Activated CD8-positive, alpha-beta memory T cell treated with anti-CD3 and anti-CD28 coated beads, Interleukin-2, amount 50 U/mL, for 48 hours (primary cell): Measurements from ENCODE around the gene CD69.
"Not testable (repeated sequence)": the region's sequence is repeated elsewhere in the genome, so short reads cannot be mapped to it uniquely, and the experiment has no call there.

Experiments
- DNase-seq: peaks from one replicate; pipeline ENCODE4 v3.0.0-alpha.2; 2020

The CD69 gene

DNA sequence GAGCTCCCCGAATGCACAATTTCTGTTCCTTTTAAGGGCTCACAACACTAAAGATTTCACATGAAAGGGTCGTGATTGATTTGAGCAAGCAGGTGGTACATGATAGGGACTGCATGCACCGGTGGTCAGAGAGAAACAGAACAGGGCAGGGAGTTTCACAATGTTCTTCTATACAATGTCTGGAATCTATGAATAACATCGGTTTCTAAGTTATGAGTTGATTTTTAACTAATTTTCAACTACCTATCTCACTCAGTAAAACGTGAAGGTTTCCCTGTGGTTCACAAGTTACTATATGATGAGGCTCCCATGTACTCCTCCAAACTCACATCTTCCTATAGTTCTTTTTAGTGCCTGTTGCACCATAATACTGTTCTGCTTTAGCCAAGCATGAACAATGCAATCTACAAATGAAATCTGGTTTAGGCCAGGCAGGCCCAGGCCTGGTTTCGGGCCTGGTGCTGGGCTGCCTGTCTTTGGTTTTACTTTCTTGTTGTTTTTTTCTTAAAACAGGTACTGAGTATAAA, 47.6 kb downstream of the CD69 start:
- DNase-seq: not testable (repeated sequence)

DNA sequence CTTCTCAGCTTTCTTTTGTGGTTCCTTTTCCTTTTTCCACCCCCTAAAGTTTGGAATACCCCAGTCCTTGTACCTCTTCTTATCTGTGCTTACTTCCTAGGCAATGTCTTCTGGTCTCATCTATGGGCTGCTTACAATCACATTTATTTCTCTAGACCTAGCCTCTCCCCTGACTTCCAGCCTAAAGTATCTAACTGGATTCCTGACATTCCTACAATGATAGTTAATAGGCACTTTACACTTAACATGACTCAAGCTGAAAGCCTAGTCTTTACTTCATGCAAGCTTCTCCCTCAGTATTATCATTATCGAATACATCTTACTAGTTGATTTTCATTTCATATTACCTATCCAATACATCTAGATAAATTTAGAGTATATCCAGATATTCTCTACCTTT, 49.0 kb downstream of the CD69 start:
- DNase-seq: no peak

DNA sequence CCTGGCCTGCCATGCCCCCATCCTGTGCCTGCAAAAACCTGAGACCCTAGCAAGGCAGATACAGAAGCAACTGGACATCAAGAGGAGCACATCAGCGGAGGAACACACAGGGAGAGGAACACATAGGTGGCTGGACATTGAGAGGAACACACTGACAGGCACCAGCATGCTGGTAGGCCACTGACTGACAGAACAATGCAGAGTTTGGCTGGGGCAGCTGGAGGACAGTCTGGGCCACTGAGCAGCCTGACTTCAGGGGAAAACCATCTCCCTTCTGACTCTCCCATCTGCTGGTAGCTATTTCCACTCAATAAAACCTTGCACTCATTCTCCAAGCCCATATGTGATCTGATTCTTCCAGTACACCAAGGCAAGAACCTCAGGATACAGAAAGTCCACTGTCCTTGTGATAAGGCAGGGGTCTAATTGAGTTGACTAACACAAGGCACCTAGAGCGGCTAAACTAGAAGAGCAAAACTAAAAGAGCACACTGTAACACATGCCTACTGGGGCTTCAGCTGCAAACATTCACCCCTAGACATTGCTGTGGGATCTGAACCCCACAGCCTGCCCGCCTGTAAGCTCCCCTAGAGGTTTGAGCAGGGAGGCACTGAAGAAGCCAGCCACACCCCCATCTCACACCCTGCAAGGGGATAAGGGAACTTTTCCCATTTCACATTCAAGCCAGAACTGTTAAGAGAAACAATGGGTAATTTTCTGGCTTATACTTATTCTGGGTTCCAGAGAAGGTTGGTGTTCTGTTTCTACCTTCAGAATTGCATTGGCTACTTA, 49.9 kb downstream of the CD69 start:
- no peak for DNase-seq

DNA sequence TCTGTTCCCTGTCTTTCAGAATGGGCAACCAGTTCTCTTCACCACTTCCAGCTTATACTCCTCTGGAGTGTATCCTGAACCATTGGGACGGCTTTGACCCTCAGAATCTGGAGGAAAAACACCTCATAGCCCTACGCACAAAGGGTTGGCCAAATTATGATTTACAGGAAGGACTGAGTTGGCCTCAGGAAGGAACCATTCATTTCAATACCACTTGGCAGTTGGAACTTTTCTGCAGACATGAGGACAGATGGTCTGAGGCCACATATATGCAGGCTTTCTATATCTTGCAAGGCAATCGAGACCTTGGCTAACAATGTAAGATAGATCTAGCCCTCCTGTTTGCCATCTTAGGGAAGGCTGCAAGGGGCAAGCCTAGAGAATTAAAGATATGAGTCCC, 51.8 kb downstream of the CD69 start:
- DNase-seq: no peak

DNA sequence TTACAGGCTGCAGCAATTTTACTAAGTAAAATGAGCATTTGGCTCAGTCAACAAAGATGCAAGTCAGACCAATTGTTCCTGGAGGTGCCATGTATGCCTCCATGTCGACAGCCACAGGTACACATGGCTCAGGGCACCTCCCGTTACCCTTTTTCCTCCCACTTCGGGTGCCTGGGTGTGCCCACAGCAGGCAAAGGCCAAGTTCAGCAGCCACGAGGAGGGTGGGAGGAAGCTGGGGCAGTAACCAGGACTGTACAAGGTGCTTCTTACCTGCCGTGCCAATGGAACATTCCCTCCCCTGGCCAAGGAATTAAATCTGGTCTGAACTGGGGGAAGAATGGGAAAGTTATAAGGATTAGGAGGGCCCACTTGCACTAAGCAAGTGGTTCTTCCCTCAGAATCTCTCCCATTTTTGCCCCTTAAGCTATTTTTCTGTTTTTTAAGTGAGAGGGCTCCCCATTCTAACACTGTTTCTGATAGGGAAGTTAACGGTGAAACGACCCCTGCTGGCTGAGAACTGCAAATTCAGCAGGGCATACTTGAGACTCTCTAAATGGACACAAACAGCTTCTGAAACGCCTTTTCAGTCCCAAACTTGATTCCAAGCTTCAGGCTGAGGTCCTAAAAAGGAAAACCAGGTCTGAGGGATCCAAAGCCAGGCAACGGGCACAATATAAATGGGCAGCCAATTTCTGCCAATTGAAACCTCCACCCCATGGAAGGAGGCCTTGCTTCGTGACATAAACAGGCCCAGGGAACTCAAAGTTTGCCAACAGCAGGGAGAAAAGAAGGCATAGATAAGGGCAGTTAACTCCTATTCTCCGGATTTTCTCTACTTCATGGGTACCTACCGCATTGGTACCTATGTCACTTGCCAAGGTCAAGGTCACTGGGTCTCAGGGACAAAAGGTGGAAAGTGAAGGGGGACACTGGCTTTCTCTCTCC, 52.6 kb downstream of the CD69 start:
- DNase-seq: peak; percentile 76

DNA sequence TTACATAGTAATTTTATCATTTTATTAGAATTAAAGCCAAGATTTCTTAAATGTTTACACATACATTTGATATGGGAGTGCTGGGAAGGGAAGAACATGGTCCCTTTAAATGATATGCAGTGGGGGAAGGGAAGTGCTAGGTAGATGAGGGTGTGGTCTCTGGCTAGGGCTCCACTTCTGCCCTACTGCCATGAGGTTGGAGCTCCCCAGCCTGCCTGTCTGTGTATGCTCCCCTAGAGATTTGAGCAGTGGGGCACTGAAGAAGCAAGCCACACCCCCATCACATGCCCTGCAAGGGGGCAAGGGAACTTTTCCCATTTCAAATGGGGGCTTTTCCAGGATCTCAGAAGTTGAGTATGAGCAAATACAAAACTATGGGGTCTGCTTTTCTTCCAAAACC, 53.3 kb downstream of the CD69 start:
- no peak for DNase-seq

DNA sequence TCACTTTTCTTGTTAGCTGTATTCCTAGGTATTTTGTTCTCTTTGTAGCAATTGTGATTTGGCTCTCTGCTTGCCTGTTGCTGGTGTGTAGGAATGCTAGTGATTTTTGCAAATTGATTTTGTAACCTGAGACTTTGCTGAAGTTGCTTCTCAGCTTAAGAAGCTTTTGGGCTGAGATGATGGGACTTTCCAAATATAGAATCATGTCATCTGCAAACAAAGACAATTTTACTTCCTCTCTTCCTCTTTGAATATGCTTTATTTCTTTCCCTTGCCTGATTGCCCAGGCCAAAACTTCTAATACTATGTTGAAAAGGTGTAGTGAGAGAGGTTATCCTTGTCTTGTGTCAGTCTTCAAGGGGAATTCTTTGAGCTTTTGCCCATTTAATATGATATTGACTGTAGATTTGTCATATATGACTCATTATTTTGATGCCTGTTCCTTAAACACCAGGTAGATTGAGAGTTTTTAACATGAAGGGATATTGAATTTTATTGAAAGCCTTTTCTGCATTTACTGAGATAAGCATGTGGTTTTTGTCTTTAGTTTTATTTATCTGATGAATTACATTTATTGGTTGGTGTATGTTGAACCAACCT, 54.5 kb downstream of the CD69 start:
- no peak for DNase-seq

DNA sequence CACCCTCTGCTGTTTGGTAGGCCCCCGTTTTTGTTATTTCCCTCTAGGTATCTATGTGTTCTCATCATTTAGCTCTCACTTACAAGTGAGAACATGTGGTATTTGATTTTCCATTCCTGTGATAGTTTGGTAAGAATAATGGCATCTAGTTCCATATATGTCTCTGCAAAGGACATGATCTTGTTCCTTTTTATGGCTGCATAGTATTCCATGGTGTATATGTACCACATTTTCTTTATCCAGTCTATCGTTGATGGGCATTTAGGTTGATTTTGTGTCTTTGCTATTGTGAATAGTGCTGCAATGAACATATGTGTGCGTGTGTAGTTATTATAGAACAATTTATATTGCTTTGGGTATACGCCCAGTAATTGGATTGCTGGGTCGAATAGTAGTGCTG, 56.1 kb downstream of the CD69 start:
- not testable (repeated sequence) for DNase-seq
